ENCODE measurements around the gene CNOT6L.

DNA sequence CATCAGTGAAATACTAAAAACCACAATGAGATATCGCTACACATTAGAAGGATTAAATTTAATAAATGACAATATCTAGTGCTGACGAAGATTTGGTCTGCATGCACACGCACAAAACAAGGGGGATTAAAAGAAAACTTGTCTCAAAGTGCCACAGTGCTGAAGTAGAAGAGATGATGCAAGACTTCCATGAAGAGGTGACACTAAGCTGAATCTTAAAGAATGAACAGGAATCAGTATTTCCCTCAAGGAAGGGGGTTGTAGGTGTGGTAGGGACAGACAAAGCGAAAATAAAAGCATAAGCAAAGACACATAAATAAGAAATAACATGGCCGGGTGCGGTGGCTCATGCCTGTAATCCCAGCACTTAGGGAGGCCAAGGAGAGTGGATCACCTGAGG lies 33.5 kb downstream of the CNOT6L start:
- TF ChIP-seq POLR2A (IDR thresholded peaks at IDR 0.05; ENCODE audit: low read length): no peak
- TF ChIP-seq SREBF2 (IDR thresholded peaks at IDR 0.05): no peak
